ENCODE data around the gene SIDT2. TPM values are rescaled to one million over a fixed set of nuclear protein-coding genes. Genes with fewer than 3 reads are reported as not detected.

The SIDT2 gene
- total RNA-seq, 4 donors from 2014 or later = 63.4 to 101 (median 81.1) TPM

DNA sequence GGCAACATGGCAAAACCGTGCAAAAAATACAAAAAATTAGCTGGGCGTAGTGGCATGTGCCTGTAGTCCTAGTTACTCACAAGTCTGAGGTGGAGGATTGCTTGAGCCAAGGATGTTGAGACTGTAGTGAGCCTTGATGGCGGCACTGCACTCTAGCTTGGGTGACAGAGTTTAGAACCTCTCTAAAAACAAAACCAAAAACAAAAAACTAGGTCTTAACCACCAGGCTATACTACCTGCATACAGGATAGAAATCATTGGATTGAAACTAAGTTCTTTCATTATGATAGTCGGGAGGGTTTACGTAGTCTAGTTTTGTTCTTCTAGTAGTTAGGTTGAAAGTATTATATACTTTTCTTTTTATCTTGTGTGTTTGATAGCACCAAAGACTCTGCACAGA, 59.7 kb downstream of the SIDT2 start:
- TF ChIP-seq, protein P1, sequence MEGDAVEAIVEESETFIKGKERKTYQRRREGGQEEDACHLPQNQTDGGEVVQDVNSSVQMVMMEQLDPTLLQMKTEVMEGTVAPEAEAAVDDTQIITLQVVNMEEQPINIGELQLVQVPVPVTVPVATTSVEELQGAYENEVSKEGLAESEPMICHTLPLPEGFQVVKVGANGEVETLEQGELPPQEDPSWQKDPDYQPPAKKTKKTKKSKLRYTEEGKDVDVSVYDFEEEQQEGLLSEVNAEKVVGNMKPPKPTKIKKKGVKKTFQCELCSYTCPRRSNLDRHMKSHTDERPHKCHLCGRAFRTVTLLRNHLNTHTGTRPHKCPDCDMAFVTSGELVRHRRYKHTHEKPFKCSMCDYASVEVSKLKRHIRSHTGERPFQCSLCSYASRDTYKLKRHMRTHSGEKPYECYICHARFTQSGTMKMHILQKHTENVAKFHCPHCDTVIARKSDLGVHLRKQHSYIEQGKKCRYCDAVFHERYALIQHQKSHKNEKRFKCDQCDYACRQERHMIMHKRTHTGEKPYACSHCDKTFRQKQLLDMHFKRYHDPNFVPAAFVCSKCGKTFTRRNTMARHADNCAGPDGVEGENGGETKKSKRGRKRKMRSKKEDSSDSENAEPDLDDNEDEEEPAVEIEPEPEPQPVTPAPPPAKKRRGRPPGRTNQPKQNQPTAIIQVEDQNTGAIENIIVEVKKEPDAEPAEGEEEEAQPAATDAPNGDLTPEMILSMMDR (IDR thresholded peaks at IDR 0.05) = no peak
- ATAC-seq (ENCODE audit: low FRiP score) (no peak), DNase-seq (ENCODE audit: low spot score) (no peak)

DNA sequence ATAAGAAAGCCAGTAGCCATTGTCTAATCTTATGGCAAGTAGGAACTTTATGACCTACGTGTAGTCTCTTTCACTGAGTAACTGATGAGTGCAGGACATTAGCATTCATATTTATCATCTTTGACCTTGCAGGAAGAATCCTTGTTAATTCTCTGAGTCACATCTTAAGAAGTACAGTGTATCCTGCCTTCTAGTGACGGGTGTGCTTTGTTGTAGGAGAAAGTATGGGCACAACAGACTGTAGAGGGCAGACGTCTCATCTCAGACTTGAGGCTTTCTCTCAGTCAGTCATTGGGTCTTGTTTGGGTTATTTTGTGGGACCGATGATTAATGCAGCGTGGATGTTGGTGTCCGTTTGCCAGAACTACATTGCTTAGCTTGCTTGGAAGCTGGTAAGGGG, 60.8 kb downstream of the SIDT2 start:
- TF ChIP-seq, protein P1 (IDR thresholded peaks at IDR 0.05) = no peak
- DNase-seq (ENCODE audit: low spot score) (no peak), ATAC-seq (ENCODE audit: low FRiP score) (no peak)

Other genes with a start within 250 kb of the SIDT2 start
- 10 to 100 TPM; 31.2 to 54.6 (median 50.2) TPM for gene SIK3, start 80.3 kb upstream of the SIDT2 start, total RNA-seq
- gene PAFAH1B2, start 34.5 kb upstream of the SIDT2 start, total RNA-seq = 100 to 1,000 TPM in 2 of 4 donors, 10 to 100 TPM in 2; 76.0 to 108 (median 98.6) TPM
- 1,000 to 10,000 TPM in 1 of 4 donors, 100 to 1,000 TPM in 3; 731 to 1,161 (median 827) TPM for gene TAGLN, start 20.6 kb downstream of the SIDT2 start, total RNA-seq
- 10 to 100 TPM; 39.8 to 78.1 (median 50.0) TPM for gene PCSK7, start 53.3 kb downstream of the SIDT2 start, total RNA-seq
- 10 to 100 TPM in 2 of 4 donors, 1 to 10 TPM in 2; 7.7 to 12.1 (median 9.8) TPM for gene RNF214, start 53.9 kb downstream of the SIDT2 start, total RNA-seq
- 10 to 100 TPM in 1 of 4 donors, 1 to 10 TPM in 3; 2.3 to 12.0 (median 5.7) TPM for gene BACE1-AS, start 112.6 kb downstream of the SIDT2 start, total RNA-seq
- 10 to 100 TPM; 20.0 to 32.4 (median 24.7) TPM for gene BACE1, start 137.5 kb downstream of the SIDT2 start, total RNA-seq
- gene CEP164, start 149.1 kb downstream of the SIDT2 start, total RNA-seq = 10 to 100 TPM; 15.1 to 20.3 (median 19.4) TPM

Measured in omental fat pad (tissue), 4 donors.